HG03060 (cell line): ENCODE measurements around the gene DUSP1.

ENCODE experiments used
- ATAC-seq: cut with Tn5 transposase; IDR thresholded peaks from one replicate; pipeline ENCODE4 v1.9.1; 2021; ENCODE audit warnings: low read depth, moderate number of reproducible peaks; ENCODE audit not compliant: unreplicated experiment

Gene DUSP1

DNA sequence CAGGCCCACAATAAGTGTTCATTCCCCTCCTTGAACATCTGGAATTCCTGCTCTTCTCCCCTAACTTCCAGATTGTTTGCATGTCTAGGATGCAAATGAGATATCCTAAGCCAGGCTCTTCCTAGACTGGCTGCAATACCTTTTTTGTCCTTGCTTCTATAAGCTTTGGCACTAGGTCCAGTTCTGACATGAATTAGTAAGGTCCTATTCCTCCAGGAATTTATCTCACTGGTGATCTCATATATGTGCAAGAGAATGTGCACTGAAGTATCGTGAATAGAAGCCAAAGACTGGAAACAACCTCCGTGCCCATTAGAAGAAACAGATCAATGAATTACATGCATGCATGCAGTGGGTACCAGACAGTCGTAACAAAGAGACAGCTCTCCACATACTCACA, 25.2 kb downstream of the DUSP1 start:
- ATAC-seq: no peak

DNA sequence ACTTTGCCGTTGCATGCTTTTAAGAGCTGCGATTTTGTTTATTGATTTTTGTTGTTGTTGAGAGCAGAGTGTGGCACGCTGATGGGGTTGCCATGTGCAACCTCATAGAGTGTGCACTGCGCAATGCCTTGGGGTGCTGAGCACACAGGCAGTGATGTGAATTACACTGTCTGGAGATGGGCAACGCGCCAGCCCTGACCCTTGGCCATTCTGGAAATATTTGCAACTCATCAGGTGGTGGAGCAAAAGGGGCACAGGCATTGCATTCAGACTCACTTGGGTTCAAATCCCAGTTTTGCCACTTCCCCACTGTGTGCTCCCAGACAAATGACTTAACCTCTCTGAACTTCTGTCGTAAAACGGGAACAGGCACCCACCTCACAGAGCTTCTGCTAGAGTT, 25.6 kb downstream of the DUSP1 start:
- ATAC-seq: no peak

DNA sequence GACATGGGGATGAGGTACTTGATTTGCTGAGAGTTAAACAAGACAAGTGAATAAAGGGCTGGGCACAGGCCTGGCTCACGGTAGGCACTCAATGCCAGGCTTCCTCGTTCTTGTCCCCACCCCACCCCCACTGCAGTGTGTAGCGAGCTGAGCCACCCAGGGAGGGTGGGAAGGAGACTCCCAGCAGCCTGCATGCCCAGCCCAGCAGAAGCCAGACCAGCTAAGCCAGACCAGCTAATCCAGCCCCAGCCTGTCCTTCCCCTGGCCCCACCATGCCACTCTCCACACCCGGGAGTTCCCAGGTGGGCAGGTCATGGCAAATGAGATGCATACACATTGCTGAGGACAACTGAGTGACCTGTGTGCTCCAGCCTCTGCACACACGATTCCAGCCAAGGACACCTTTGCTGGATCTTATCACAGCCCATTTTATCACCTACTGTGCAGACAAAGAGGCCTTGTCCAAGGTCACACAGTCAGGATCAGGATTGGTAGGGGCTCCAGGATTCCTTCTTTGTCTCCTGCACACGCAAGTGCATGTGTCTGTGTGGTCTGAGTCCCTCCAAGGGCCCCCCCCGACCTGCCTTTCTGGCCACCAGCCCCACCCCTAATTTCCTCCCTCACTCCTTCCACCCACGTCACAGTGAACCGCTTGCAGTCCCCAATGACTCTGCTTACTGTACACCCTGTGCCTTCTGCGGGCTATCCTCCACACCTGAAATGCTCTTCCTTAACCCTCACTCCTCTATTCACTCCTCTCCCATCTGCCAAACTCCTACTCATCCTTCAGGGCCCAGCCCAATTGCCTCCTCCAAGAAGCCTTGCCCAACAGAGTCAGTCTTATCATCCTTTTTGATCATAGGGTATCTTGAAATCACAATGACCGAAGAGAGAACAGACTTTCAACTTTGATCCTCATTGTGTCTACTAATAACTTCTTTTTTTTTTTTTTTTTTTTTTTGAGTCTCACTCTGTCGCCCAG, 26.6 kb downstream of the DUSP1 start:
- ATAC-seq: no peak

DNA sequence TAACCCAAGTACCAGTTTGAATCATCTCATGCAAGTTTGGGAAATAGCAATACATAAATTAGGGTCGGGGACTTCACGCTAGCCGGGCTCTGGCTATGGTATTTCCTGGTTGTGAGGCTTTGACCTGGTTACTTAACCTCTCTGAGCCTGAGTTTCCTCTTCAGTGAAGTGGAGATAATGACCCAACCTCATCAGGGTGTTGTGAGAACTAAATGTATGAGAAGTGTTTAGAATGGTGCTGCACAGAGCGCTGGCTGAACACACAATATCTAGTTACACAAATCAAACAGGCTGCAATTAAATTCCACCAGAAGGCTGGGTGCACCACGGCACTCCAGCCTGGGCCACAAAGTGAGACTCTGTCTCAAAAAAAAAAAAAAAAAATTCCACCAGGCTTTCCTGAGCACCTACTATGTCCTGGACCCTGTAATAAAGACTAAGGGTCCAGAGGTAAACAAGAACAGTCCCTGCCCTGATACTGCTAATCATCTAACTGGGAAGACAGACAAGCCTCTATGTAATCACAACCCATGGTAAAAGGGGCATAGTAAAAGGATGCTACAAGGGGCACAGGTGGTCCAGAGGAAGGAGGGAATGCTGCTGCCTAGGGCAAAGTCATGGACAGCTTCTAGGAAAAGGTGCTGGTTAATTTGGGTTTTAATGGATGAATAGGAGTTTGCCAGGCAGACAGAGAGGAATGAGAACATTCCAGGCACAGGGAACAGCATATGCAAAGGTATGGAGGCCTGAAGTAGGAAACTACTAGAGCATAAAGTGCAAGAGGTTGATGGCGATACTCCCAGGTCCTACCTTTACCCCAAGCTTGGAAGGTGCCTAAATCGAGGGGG, 27.7 kb downstream of the DUSP1 start:
- no peak for ATAC-seq

DNA sequence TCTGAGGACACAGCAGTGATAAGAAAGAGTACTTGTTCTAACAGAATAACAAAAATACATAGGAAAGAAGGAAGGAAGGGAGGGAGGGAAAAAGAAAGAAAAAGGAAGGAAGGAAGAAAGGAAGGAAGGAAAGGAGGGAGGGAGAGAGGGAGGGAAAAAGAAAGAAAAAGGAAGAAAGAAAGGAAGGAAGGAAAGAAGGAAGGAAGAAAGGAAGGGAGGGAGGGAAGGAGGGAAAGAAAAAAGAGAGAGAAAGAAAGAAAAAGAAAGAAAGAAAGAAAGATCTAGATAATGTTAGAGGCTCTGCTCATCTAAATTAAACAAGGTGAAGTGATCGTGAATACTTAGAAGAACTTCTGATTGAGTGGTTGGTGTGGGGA, 29.8 kb downstream of the DUSP1 start:
- ATAC-seq: no peak

DNA sequence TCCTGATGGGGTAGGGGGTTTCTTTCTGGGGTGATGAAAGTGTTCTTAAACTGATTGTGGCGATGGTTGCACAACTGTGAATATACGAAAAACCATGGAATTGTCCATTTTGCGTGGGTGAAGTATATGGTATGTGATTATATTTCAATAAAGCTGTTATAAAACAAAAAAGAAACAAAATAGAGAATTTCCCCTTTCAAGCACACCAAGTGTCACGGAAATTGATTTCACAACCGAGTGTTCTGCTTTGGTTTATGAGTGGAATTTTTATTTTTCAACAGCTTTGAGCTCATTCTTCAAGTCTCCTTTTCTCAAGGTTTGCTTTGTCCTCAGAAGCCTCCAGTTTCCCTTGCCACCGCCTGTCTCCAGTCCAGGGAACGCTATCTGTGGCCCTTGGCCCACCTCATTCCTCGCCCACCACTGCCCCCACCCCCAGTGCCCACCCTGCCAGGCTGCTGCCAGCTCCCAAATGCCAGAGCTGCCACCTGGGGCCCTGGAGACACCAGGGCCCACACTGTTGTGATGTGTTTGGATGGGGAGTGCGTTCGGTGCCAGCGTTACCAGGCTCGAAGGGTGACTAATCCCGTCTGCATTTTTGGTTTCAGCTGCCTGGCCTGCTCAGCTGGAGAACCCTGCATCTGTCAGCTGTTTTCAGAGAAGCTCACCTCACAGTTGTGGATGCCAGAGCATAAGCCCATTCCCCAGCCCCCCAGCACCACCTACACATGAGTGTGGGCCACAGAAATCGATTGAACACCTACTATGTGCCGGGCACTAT, 30.4 kb downstream of the DUSP1 start:
- no peak for ATAC-seq

DNA sequence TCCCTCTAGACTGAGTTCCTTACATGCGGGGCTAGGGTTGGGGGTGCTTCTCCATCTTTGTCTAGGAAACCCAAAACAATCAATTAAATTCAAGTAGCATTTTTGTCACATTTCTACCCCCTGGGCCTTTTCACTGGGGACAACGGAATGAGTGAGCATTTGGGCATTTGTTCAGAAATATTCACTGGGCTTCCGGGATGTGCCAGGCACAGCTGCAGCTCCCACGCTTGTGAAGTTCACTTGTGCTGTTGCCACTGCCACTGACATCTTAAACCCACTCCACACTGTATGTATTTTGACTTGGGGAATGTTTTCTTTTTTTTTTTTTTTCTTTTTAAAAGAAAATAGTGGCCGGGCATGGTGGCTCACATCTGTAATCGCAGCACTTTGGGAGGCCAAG, 31.6 kb downstream of the DUSP1 start:
- ATAC-seq: no peak

DNA sequence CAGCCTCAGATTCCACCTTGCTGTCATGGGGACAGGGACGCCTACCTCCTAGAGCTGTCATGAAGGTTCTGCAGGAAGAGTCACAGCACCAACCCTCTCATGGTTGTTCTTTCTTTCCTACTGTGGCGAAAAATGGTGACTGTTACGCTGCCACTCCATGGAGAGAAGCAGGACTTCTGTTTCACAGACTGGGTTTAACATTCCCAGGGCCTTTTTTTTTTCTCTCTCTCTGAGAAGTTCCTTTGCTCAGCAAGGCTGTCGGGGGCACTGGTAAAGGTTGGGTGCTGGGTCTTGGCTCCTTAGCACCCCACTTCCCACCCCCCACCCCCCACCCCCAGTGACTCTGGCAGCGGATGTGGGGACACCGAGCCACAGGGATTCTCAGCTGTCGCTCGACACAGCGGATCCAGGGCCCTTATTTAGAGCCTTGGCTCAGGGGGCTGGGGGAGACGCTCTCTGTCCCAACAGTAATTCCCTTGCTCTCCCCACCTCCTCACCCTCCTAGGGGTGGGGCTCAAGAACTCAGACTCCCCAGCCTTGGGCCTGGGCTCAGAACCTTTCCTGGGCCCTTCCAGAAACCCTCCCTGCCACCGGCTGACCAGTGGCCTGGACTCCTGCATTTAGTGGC, 34.4 kb downstream of the DUSP1 start:
- ATAC-seq: no peak

DNA sequence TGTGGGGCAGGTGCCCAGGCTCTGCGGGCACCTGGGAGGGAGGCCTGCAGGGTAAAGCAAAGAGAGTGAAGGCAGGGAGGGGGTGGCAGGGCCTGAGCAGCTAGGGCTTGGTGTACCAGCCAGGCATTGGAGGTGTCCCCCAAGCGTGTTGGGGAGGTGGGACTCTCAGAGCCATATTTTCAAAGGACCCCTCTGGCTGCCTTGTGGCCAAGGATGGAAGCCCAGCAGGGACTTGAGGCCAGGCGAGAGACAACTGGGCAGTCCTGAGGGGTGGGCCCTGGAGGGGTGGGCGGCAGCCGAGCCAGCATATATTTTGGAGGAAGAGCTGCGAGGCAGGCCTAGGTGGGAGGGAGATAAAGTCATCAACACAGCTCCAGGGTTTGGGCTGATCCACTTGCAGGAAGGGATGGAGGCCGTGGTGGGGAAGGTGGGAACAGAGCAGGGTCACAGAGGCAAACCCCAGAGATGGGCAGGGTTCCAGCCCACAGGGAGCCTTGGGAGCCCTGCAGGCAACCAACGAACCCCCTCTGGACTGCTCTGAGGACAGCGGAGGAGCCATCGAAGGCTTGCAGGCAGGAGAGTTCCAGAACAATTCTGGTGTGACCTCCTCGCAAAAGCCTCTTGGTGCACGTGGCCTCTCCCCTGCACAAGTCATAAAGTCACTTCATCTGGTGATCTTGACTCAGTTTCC, 35.7 kb downstream of the DUSP1 start:
- no peak for ATAC-seq

DNA sequence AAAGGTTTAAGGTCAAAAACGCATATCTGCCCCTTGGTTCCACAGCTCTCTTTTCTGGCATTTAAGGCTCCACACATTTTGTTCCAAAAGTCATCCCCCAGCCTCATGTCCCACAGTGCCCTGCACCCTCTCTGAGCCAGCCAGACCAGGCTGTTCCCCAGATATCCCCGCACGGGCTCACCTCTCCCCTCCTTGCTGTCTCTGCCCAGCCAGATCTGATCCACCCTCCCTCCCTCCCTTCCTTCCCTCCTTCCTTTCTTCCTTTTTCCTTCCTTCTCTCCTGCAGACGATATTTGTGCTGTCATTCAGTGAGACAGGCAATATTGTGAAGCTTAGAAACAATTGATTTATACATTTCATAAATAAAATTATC, 37.0 kb downstream of the DUSP1 start:
- no peak for ATAC-seq

DNA sequence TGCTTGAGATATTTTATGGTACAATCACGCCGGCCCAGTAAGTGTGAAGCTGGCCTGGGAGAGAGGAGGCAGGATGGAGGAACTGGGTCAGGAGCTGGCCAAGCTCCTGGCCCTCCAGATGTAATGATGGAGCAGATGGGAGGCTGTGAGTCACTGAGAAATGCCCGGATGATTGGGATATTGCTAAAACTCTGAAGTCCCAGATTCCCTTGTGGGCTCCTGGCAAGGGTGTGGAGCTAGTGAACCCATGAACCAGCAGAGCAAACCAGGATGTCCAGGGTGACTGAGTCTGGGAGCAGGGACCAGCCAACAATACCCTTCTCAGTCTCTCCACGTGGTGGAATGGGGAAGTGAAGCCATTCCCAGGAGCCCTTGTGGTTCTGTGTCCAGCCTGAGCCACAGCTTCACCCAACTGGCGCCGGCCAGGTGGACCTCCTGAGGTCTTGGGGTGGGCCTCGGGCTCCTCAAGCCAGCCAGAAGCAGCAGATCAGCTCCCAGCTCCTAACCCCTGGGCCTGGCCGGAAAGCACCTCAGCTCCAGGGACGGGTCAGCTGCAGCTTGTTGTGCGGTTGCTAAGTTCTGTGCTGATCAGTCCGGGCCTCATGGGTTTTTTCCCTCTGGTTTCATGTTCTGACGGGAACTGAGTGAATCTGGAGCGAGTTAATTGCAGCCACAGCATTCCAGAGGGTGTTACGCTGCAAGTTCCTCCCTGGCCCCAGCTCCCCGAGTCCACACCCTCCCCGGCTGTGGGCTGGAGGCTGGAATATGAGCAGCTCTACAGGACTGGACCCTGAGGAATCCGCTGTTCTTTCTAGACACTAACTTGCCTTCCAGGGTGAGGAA, 37.6 kb downstream of the DUSP1 start:
- no peak for ATAC-seq

DNA sequence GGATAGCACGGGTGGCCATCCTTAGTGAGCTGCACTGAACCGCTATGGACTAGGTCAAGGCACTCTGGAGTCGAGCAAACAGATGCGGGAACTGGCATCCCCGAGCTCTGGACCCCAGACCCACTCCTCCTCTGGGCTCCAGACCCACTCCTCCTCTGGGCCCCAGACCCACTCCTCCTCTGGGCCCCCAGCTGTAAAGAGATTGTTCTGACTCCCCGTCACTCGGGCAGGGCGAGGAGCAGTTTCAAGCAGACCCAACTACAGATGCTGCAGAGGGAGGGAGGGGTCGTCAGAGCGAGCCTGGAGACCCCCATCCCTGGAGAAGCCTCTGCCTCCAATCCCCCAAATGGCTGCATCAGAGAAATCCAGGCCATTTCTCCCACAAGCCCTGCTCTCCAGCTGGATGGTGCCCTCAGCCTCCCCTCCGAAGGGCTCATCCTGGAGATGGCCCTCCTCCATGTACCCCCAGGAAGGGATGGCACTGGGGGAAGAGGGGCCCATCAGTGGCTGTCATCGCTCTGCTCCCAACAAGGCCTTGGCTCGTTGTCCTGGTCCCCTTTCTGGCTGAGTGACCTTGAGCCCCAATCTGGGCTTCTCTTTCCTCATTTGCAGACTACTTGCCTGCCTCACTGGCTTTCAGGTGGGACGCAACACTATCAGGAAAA, 38.7 kb downstream of the DUSP1 start:
- ATAC-seq: no peak

DNA sequence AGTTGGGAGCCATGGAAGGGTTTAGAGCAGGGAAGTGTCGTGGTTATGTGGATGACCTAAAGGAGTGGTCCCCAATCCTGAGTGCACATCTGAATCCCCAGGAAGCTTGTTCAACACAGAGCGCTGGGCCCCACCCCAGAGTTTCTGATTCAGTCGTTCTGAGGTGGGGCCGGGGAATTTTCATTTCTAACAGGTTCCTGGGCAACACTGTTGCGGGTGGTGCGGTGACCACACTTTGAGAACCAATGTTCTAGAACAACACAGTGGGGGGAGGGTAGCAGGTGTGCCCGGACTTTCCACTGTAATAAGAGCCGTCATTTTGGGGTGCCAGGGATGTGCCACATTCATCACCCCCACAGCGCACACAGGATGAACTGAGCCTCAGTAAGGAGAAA, 39.3 kb downstream of the DUSP1 start:
- no peak for ATAC-seq

DNA sequence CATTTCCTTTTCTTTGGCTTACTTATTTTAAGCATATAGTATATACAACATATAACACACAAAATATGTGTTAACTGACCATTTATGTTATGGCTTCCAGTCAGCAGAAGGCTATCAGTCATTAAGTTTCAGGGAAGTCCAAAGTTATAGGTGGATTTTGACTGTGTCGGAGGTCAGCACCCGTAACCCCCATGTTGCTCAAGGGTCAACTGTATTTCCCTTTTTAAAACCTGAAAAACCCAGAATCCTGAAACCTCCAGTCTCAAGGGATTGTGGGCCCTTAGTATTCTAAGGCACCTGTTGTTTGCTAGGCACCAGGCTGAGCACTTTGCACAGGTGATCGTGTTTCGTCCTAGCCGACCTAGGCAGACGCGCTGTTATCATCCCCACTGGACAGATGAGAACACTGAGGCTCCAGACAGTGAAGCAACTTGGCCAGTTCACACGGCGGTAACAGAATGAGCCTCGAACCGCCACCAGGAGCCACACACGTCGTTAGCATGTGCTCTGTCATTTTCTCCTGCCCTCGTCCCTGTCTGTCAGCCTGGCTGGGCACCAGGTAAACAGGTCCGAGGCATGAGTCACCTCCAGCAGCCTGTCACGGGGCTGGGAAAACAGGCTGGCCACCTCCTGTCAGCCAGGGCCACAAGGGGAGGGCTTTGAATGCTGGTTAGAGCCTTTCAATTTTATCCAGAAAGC, 39.9 kb downstream of the DUSP1 start:
- no peak for ATAC-seq

DNA sequence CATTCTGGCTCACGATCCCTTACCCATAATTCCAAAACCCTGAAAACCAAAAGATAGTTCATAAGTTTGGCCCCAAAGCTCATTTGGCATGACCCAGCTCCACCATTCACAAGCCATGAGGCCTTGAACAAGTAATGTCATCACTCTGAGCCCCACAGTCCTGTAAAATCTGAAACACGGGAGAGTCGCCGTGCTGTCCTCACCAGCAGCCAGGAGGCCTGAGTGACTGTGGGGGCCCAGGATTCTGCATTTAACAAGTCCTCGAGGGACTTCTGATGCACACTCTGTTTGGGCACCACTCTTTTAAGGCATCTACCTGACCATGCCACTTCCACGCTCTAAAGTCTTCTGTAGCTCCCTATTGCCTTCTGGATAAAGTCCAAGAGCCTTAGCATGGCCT, 40.8 kb downstream of the DUSP1 start:
- no peak for ATAC-seq

DNA sequence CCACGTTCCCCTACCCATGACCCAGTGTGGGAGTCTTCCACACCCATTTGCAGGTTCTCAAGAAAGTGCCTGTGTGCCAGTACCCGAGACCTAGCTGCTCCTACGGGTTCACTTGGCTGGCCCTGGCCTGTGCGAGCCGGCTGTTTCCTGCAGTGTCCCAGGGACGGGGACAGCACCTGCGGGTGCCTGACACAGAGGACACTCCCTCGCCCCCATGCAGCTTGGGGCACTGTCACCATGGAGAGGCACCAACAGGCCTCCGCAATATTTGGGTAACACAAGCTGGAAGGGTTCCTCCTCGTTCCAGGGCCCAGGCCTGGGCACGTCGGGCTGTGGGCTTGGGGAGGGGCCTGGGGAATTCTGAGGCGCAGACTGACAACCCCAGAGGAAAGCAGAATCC, 41.4 kb downstream of the DUSP1 start:
- ATAC-seq: no peak

DNA sequence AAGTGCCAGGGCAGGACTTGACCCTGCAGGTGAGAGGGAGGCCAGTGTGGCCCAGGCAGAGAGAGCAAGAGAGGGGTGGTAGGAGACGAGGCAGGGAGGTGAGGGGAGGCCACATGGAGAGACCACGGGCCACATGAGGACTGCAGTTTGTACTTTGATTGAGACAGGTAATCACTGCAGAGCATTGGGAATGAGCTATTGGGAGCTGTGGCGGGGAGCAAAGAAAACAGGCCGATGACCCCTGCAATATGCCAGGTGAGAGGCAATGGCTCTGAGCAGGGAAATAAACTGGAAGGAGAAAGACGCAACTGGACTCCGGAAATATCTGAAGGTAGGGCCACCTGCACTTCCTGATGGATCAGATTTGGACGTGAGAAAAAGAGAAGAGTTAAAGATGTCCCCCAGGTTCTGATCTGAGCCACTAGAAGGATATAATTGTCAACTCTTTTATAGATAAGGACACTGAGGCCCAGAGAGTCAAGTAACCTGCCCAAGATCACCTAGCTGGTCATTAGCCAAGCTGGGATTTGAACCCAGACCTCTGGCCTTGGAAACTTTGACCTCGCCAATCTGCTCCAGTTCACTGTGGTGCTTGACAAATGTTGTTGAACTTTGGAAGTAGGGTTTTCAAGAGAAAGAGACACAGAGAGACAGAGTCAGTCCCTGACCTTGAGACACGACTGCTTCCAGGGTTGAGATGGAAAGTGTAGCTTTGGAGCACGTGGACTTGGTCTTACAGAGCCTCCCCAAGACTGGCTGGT, 42.3 kb downstream of the DUSP1 start:
- ATAC-seq: no peak
